ENCODE measurements around the gene LCN10.

Gene LCN10

DNA sequence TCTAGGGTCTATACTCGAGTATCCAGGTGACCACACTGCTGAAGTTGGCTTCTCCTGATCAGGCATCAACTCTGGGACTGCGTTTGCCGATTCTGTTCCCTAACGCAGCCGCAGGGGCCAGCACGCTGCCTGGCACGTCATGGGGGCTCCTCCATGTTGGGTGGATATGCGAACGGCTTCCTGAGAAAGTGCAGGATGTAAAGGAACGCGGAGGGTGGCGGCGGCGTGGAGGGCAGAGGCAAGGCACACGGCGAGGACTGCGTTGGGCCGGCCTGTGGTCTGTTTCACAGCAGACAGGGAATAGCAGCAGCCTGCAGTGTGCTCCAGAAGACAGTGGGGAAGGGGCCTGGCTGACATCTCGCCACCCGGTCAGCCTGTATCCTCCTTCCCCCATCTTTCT is 3.8 kb downstream of the LCN10 start:
- no peak for DNase-seq (ENCODE audit: low read depth)

- no peak for DNase-seq (ENCODE audit: low read depth)
Measured at GRCh38 chr9:136735812-136736480, 6.8 kb downstream of the LCN10 start.

- DNase-seq (ENCODE audit: low read depth) = no peak
Measured at GRCh38 chr9:136734837-136735496, 7.8 kb downstream of the LCN10 start.

- DNase-seq (ENCODE audit: low read depth) = no peak
Measured at GRCh38 chr9:136733611-136734010, 9.1 kb downstream of the LCN10 start.

DNA sequence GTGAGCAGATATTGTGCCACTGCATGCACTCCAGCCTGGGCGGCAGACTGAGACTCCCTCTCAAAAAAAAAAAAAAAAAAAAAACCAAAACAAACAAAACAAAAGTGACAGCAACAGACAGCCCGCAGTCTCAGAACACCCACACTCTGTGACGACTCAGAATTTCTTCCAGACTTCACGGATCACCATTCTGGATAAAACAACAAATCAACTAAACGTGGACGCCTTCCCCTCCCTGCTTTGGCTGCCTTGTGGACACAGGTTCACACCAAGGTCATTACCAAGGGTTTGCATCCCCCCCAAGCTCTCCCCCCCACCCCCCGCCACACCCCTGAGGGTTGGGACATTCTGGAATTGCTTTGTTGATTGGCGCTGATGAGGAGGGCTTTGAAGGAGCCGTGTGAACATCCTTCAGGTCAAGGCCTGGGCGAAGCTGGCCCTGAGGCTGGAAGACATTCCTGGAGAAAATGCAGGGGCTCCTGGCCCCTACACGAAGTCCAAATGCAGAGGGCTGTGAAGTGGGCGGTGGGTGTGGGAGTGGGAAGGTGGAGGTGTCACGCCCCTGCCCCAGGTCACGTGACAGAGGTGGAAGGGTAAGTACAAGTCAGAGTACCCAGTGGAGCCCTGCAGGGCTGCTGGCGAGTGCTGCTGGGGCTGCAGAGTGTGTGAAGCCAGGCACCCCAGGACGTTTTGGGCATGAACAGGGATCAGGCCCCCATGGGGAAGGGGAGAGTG is 10.1 kb downstream of the LCN10 start:
- no peak for DNase-seq (ENCODE audit: low read depth)

GRCh38 chr9:136729926-136730325 is 12.8 kb downstream of the LCN10 start:
- DNase-seq (ENCODE audit: low read depth) = no peak

GRCh38 chr9:136729144-136729543 is 13.6 kb downstream of the LCN10 start:
- no peak for DNase-seq (ENCODE audit: low read depth)

- DNase-seq (ENCODE audit: low read depth) = no peak
Measured at GRCh38 chr9:136728548-136729123, 14.1 kb downstream of the LCN10 start.

DNA sequence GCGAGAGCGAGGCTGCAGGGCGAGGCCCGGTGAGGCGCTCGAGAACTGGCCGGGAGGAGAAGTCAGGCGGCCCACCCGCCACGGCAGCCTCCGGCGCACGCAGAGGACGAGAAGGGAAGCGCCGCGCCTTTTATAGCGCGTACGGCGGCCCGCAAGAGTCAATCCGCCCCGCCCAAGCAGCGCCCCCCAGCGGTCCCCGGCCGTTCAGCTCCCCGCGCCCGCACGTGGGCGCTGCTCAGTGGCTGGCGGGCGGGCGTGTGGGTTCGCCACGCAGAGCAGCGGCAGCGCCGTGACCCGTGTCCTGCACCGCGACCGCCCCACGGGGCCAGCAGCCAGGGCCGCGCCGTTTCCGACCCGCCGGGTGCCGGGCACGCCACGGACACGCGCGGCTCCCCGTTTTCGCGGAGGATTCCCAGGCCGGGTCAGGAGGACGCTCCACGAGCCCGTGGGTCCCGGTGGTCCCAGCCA is 14.6 kb downstream of the LCN10 start:
- DNase-seq (ENCODE audit: low read depth) = peak; percentile 88

- DNase-seq (ENCODE audit: low read depth) = no peak
Measured at GRCh38 chr9:136726631-136727191, 16.0 kb downstream of the LCN10 start.

GRCh38 chr9:136726118-136726517 is 16.6 kb downstream of the LCN10 start:
- no peak for DNase-seq (ENCODE audit: low read depth)

DNA sequence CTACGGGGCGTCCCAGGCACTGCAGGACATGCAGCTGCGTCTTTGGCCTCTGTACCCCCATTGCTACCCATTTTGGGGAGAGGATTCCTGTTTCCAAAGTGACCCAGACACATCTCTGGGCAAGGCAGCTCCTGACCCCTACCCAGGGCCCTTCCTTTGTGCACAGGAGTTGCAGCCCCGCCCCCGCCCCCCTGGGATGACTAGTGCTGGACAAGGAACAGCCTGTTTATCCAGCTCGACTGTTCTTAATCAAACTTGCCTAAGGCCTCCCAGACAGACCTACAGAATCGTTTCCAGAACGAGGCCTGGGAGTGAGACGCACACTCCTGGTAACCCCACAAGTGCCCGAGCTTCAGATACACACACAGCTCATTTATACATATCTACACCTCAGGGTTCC is 17.1 kb downstream of the LCN10 start:
- DNase-seq (ENCODE audit: low read depth) = no peak

DNA sequence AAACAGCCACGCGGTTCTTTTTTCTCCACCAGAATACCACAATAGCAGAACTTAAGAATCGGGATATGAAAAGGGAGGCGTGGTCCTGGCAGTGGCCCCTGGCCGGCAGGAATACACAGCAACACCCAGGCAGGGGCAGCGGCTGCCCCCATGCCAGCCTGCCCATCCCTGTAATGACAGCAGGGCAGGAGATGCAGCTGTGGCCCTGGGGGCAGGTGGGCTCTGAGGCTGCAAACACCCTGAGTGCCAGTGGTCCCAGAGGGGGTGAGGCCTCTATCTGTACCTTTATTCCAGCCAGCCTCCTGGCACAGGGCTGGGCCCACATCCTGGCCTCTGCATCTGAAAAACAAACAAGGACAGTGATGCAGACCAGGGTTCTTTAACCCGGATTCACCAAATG is 18.0 kb downstream of the LCN10 start:
- no peak for DNase-seq (ENCODE audit: low read depth)

GRCh38 chr9:136723989-136724388 is 18.8 kb downstream of the LCN10 start:
- DNase-seq (ENCODE audit: low read depth) = no peak

DNA sequence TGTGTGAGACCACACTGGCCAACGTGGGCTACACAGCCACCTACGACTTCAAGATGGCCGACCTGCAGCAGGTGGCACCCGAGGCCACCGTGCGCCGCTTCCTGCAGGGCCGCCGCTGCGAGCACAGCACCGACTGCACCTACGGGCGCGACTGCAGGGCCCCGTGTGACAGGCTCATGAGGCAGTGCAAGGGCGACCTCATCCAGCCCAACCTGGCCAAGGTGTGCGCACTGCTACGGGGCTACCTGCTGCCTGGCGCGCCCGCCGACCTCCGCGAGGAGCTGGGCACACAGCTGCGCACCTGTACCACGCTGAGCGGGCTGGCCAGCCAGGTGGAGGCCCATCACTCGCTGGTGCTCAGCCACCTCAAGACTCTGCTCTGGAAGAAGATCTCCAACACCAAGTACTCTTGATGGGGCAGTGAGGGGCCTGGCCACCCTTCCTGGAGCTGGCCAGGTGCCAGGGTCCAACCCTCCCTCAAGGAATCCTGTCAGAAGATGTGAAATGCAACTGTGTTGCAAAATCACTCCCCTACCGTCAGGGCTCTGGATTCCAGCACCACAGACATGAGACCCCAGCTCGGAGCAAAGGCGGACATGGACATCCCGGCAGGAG is 19.3 kb downstream of the LCN10 start:
- no peak for DNase-seq (ENCODE audit: low read depth)

GRCh38 chr9:136722969-136723356 is 19.8 kb downstream of the LCN10 start:
- no peak for DNase-seq (ENCODE audit: low read depth)

DNA sequence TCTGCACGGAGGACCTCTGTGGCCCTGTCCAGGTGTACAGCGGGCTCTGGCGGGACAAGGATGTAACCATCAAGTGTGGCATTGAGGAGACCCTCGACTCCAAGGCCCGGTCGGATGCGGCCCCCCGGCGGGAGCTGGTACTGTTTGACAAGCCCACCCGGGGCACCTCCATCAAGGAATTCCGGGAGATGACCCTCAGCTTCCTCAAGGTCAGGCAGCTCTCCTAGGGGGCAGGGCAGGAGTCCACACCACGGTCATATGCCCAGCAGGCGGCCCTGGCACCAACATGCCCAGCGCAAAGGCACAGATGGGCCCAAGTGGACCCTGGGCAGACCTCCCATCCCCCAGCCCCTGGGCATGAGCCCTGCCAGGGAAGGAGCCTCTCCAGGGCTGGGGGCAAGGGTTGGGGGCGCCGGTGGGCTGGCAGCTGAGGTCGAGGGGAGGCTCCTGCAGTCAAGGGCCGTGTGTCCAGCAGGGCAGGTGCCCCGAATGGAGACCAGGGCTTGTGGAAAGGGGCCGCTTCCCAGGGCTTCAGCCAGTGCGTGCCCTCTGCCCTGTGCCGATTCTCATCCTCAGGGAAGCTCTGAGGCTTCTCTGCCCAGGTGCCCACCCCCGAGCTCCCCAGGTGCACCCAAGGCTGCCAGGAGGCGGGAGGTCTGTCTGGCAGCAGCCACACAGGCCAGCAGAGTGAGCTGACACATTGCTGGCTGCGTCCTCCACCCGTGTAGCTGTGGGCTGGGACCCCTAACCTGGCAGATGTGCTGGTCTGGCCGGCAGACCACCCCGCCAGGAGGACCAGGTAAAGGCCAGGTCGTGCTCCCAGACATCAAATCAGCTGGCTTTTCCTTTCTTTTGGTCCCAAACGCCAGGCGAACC is 20.4 kb downstream of the LCN10 start:
- no peak for DNase-seq (ENCODE audit: low read depth)

DNA sequence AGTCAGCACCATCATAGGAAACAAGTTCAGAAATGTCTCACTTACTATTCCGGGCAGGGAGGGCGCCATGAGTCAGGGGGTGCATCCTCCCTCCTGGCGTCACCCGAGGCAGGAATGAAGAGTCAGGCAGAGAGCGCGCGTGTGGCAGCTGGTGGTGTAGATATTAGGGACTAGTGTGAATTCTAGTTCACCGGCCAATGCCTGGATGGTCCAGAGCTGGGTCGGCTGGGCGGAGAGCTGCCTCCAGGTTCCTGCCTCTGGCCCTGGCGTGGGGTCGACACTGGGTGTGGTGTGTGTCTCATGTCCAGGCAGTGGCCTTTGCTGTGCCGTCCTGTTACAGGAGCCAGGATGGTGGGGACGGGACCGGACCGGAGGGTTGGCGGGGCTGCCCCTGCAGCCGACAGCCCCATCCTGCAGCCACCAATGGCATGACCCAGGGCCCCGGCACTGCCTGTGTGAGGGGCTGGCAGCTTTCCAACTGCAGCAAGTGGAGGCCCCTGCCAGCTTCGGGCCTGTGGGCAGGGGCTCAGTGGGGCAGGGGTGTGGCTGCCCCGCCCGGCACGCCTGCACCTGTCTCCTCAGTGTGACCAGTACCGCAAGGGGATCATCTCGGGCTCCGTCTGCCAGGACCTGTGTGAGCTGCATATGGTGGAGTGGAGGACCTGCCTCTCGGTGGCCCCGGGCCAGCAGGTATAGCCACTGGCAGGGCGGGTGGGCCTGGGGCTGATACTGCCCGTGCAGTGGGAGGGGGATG is 21.2 kb downstream of the LCN10 start:
- no peak for DNase-seq (ENCODE audit: low read depth)

GRCh38 chr9:136720898-136721338 is 21.8 kb downstream of the LCN10 start:
- DNase-seq (ENCODE audit: low read depth) = no peak

- no peak for DNase-seq (ENCODE audit: low read depth)
Measured at GRCh38 chr9:136720251-136720897, 22.4 kb downstream of the LCN10 start.
